Effector CD4-positive, alpha-beta T cell (primary cell): ENCODE measurements around the gene RPTOR.
A peak's percentile ranks its signal among the peaks of the same experiment; 100 is the strongest.

ENCODE experiments used
- DNase-seq: peaks from one replicate; pipeline ENCODE4 v3.0.0-alpha.2; 2020

The RPTOR gene

DNA sequence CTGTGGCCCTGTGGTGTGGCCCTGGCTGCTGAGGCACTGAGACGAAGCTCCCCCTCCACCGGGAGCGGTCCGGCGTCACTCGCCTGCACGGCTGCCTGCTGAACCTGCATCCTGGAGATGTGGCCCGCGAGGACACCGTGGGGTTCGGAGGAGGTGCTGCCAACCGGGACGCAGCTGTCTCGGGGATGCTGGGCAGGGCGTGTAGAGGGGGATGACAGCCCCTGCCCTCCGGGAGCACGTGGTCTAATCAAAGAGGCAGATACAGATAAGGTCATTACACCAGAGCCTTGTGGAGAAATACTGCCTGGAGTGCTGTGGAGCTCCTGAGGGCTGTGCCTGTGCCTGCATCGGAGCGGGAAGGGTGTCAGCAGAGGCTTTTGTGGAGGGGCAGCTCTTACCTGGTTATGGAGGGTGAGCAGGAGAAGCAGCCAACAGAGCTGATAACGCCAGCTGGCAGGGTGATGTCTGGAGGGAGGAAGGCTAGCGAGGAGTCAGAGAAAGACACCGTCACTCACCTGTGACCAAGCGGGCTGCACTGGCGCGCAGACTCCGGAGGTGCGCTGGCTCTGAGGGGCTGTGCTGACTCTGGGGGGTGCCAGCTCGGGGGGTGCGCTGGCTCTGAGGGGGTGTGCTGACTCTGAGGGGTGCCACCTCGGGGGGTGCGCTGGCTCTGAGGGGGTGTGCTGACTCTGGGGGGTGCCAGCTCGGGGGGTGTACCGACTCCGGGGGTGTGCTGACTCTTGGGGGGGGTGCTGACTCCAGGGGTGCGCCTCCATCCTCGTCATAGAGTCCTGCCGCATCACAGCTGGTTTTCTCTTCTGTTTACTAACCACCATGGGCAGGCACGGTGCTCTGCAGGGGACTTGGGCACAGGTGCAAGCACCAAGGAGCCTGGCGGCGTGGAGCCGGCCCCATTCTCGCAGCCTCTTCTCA, 342.3 kb downstream of the RPTOR start:
- no peak for DNase-seq

DNA sequence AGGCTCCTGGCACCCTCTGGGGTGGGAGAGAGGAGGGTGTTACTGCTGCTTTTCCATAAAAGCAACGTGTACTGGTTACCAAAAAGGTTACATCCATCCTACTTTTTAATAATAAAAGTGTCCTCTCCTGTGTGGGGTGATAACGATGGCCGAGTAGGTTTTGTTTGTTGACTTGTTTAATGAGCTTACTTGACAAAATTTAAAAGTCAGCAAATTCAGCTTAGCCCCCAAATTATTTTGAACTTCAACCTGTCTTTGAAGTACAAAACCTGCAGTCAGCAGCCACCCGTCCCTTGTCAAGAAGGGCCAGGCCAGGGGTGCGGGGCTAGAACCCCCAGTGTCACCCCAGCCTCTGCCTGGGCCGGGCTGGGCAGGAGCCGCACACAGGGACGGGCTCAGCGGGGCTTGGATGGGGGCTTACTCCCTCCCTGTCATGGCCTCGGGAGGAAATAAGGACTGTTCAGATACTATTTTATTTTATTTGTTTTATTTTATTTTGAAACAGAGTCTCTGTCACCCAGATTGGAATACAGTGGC, 343.1 kb downstream of the RPTOR start:
- DNase-seq = no peak

DNA sequence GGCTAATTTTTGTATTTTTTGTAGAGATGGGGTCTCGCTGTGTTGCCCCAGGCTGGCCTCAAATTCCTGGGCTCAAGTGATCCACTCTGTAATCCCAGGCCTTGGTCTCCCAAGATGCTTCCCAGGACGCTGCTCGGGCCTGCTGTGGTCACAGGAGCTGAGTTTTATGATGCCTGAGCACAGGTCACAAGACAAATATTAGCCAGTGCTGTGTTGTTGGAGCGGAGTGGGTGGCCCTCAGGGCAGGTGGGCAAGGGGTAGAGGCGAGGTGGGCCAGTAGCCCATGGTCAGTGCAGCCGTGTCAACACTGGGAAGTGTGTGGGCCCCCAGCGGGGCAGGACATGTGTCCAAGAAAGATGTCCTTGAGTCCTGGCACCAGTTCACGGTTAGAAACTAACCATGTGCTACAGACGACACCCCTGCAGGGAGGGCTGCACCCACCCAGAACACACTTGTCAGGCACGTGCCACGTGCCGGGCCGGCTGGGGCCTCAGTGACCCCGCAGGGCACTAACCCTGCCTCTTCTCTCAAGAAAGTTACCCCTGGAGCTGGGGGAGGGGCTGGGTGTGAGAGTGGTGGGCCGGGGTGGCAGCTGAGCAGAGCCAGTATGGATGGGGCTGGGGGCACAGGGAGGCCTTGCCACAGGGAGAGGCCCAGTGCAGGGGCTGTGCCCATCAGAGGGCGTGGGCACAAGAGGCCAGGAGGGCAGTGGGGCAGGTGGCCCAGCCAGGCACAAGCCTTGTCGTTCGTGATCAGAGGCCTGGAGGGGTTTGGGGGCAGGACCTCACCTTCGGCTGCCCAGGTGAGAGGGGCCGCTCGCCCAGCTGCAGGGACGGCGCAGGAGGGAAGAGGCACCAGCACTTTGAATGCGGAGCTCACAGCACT, 343.9 kb downstream of the RPTOR start:
- no peak for DNase-seq

DNA sequence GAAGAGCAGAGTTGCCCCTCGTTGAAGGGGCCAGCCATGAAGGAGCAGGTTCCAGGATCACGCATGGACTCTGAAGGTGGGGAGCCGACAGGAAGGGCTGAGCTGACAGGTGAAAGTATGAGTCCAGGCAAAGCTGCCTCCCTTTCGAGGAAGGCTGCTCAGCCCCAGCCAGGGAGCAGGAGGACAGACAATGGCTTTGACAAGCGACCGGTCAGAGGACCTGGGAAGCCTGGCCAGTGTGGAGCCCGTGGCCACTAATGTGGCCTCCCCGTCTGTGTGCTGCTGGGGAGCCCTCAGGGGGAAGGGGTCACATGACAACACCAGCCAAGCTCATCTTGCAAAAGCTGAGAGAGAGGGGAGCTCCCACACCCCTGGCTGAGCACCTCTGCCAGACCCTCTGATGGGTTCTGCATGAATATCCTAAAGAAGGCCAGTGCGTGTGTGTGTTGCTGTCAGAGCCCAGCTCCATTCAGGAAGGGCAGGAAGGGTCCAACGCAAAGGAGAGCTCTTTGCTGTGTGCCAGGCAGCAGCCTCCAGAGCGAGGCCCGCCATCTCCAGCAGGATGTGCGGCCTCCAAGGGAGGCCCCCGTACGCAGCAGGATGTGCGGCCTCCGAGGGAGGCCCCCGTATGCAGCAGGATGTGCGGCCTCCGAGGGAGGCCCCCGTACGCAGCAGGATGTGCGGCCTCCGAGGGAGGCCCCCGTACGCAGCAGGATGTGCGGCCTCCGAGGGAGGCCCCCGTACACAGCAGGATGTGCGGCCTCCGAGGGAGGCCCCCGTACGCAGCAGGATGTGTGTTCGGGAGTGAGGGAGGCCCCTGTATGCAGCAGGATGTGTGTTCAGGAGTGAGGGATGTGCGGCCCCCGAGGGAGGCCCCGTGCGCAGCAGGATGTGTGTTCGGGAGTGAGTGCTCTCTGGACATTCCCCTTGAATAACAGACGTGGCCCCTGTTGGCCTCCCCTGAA, 344.9 kb downstream of the RPTOR start:
- no peak for DNase-seq

DNA sequence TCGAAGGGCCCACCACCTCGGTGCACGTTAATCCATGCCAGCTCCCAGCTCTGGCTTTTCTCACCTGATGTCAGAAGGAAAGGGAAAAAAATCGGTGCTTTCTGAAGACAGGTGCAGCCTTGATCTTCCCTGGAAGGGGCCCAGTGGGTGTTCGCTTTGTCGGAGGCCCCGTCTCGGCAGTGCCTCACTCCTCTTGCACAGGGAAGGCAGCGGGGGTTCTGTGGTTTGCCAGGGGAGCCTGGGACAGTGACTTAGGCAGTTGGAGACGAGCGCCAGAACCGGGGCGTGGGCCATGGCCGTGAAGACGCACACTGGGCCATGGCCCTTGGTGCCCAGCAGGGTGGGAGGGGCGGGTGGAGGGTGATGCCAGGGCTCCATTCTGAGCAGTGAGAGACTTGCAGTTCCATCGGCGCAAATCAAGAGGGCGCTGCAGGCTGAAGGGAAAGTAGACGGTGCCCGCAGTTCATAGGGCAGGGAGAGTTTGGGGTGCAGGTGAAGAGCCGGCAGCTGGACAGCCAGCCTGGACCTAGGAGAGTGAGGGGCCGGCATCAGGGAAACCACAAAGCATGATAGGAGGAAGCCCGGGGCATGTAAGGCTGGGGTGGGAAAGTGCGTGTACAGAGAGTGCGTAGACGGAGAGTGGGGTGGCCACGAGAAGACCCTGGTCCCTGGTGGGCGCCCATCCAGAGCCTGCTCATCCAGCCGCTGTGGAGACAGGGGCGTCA, 345.7 kb downstream of the RPTOR start:
- DNase-seq = no peak

DNA sequence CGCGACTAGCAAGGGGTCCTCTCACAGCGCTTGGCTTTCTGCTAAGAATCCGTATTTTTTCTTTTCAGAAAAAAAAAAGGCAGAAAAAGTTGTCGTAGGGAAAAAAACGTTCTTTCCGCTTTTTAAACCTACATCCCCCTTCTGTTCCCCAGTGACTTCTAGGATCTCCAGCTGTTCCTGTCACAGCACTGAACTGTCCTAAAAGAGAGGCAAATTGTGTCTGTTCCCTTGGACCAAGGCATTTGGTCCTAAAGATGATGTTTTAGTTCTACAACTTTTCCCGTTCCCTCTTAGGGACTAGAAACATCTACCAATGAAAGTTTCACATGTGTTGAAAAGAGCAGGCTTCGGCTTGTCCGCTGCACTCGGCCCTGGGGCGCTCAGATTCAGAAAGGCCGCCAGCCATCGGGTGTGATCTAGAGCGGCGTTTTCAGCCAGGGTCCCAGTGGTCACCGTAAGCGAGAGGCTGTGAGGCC, 346.3 kb downstream of the RPTOR start:
- no peak for DNase-seq

DNA sequence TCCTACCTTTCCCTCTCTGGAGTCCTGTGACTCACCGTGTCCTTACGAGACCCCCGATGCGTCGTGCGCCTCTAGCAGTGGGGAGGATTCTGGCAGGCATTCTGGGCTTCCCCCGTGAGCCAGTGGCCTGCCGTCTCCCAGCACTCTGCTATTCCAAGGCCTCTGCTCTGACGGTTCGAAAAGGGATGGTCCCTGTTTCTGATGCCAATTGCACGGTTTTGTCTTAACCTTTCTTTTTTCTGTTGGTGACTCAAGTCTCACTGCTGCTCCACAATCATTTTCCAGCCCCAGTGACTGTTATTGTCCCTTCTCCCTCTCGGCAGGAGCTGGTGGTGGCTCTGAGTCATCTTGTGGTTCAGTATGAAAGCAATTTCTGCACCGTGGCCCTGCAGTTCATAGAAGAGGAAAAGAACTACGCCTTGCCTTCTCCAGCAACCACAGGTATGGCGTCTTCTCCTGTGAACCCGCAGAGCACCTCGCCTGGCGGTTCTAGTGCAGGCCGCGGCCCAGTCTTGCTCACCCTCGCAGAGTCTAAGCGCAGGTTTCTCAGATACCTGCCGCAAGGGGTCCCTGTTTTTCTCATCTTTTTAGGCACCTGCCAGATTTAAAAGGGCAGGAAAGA, 346.9 kb downstream of the RPTOR start:
- peak; percentile 75 for DNase-seq

DNA sequence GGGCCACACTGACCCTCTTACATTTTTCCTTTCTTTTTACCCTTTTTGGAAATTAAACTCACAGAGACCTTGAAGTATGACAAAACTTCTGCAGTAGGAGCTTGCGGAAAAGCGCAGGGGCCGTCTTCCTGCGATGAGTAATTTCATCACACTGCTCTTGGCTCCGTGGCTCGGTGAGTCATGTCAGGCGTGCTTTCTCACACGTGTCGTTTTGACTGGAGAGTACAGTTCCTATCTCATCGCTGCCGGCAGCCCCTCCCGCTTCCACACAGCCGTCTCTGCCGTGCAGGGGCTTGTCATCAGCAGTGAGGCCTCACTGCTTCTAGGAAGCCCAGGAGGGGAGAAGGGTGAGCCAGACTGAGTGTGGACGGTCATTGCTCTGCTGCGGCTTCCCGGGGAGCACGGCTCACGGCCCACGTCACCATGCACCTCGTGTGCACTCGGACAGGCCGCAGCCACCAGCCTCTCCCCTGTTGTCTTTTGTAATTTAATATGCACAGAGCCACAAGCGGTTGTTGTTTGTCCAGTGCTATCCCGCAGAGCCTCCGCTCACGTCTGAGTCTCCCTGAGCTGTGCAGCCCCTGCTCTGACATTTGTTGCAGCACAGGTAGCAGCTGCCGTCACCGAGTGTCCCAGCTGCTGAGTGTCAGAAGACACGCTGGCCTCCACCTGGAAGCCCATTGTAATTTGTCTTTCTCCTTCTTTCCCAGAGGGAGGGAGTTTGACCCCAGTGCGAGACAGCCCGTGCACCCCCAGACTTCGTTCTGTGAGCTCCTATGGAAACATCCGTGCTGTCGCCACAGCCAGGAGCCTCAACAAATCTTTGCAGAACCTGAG, 347.6 kb downstream of the RPTOR start:
- peak; percentile 86 for DNase-seq

DNA sequence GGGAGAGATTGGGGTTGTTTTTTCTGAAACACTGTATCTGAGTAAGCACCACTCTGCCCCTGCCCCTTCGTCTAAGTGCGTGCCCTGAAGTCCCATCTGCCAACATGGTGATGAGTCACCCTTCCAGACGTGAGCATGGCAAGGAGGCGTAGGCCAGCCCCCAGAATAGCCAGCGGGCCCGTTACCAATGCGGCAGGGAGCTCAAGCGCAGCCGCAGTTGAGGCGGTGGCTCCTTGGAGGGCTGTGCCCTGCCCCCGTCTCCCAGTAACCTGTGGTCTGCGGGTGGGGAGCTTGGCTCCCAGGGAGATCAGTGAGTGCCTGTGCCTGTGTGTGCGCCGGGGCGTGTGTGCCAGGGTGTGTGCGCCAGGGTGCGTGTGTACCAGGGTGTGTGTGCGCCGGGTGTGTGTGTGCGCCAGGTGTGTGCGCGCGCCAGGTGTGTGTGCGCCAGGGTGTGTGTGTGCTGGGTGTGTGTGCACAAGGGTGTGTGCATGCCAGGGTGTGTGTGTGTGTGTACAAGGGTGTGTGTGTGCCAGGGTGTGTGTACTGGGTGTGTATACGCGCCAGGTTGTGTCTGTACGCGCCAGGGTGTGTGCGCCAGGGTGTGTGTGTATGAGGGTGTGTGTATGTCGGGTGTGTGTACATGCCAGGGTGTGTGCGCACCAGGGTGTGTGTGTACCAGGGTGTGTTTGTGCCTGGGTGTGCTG, 348.4 kb downstream of the RPTOR start:
- DNase-seq = peak; percentile 40

DNA sequence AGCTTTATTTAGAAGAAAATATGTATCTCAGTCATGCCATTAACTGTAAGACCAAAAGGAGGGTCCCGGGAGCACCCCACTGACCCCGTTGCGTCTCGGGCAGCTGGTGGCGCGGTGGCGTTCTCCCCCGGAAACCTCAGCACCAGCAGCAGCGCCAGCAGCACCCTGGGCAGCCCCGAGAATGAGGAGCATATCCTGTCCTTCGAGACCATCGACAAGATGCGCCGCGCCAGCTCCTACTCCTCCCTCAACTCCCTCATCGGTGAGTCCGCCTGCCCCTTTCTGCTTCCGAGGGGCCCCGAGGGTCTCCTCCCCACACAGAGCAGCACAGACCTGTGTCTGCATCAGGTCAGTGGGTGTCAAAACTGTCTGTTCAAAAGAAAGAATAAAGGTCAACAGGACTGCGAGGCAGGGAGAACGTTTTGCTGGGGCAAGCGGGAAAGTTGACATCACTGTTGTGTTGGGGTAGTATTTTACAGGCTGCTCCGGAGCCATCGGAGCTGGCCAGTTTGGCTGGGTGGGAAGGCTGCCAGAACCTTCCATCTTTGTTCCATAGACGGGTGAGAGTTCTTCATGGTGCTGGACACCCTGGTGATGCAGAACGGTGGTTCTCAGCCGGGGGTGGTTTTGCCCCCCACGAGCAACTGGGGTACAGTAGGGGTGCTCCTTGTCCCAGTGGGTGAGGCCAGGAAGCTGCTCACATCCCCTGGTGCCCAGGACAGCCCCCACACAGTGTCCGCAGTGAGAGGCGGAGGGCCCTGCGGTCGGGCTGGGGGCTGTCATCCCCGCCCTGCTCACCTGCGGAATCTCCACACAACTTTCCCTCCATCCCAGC, 349.2 kb downstream of the RPTOR start:
- no peak for DNase-seq

DNA sequence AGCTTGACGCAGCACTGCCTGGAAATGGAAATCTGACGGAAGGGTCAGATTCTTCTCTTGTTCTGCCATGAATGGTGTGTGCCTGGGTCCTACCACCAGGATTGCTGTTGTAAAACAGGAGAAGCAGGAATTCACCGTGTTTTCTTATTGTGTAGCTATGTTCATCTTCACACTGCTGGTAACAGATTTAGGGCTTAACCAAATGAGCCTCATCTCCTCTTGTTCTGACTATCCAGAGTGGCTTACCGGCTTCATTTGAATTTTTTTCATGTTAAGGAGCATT, 349.7 kb downstream of the RPTOR start:
- DNase-seq = no peak

DNA sequence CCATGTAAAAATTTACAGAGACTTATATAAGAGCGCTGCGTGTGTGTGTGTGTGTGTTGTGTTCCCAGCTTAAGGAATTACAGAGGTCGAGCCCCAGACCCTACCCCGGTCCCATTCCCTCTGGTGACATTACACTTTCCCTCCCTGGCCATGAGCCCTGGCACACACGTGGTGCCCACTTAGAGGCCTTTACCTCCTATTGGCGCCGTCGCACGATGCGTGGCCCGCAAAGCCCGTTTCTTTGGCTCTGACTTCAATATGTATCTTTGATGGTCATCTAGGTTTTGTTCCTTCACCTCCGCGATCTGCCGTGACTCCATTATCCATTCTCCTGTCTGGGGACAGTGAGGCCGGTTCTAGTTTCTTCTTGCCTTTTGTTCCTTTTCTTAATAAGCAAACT, 350.1 kb downstream of the RPTOR start:
- DNase-seq = no peak

DNA sequence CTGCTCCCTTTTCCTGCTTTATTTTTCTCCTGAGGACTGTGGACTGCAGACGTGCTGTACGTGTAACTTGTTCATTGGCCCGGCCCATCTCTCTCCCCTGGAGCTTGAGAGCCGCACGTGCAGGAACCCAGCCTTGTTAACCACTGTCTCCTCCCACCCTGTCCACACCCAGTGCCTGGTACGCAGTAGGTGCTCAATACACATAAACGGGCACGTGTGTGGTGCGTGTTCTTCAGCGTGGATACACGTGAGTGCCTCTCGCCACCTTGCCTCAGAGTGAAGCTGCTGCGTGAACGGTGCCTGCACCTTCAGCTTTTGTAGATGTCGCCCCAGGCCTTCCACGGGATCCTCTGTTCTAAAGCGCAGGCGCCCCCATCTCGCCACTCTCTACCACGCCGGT, 350.7 kb downstream of the RPTOR start:
- DNase-seq = no peak

DNA sequence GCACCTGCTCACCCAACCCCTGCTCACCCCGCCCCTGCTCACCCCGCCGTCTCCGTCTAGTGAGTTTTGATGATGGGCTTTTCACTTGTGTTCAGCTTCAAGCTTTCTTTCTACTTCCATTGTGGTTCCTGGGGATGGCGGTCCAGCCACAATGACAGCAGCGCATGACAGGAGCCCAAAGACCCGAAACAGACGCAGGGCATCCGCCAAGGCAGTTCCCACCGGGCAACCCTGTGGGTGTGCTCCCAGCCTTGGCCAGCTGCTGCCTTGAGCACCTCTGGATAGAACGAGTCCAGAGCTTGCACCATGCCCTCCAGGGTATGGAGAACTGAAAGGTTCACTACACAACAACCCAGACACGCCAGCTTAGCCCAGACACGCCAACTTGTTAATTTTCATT, 354.1 kb downstream of the RPTOR start:
- no peak for DNase-seq

DNA sequence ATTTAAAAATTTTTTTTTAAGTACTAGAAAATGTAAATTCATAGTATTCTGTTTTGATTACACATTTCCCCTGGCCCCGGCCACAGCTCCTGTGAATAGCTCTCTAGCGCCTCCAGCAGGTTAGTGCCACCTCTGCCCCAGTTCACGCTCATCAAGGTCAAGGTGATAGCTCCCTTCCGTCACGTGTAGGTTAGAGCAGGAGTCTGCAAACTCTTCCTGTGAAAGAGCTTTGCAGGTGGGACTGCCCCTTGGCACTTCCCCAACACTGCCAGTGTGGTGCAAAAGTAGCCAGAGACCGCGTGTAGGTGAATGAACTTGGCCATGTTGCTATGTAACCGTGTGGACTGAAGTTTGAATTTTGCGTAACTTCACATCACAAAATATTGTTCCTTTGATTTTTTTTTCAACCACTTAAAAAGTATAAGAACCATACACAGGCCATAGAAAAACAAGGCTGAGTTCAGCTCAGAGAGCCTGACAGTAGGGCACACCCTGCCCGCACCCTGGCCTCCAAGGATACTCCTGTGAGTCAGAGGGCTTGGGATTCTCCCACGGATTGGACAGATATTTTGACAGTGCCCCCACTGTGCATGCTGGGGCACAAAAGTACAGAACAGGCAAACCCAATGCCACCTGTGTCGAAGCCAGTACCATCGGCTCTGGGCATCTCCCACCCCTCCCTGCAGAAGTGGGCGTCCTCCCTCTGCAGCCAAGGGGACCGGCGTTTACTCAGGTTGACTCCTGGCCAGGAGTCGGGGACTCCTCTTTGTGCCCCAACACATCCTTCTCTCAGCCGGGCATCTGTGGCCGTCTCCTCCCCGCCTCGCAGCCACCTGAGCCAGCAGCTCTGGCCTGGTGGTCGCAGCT, 355.0 kb downstream of the RPTOR start:
- DNase-seq = peak; percentile 74

DNA sequence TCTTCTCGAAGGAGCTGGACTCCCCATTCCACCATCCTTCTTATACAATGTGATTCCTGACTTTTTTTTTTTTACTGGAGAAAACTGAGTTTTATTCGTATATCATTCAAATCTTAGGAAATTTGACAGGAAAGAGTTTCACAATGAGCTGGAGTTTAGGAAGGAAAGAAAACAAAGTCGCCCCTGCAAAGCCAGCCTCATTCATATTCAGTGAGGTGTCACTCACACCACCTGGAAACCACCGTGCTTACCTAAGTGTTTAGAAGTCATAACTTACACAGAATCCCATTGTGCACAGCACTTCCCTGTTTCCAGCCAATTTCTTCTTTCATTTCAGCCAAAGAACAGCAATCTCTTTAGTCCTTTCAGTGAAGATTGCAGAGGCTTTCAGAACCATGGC, 356.7 kb downstream of the RPTOR start:
- DNase-seq = no peak

DNA sequence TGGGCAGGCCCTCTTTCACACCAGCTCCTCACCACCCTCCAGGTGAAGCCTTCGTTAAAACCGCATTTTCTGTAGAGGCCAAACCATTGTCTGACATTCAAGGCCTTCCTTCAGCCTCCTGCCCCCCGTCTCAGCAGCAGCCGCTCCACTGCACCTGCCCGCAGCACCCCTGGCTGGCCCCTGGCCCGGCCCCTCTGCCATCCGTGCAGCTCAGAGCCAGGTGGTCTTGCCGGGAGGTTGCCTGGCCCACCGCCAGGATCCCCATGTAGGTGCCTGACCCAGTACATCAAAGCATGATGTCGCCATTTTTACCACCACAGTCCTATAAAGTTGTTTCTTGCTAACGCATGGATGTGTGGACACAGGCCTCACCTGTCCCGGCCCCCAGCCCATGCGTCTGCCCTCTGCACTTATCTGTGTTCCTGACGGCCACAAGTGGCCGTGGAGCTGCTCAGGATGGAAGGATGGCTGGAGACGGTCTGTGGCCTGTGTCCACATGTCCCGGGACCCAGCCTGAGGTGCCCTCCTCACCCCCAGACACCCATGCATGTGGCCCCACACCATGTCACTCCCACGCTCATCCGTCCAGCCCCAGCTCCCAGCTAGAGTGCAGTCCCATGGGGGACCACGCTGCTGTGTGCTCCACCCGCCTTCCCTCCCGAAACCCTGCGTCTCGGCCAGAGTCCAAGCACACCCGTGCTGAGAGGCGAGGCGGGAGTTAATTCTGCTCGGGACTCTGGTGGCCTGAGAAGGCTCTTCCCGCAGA, 357.7 kb downstream of the RPTOR start:
- DNase-seq = no peak
